ENCODE data around the gene ETV6. TPM values are rescaled to one million over a fixed set of nuclear protein-coding genes. Genes with fewer than 3 reads are reported as not detected.

The ETV6 gene
- total and polyA plus RNA-seq, 3 donors from 2014 or later: 7.8 to 20.9 (median 16.3) TPM

DNA sequence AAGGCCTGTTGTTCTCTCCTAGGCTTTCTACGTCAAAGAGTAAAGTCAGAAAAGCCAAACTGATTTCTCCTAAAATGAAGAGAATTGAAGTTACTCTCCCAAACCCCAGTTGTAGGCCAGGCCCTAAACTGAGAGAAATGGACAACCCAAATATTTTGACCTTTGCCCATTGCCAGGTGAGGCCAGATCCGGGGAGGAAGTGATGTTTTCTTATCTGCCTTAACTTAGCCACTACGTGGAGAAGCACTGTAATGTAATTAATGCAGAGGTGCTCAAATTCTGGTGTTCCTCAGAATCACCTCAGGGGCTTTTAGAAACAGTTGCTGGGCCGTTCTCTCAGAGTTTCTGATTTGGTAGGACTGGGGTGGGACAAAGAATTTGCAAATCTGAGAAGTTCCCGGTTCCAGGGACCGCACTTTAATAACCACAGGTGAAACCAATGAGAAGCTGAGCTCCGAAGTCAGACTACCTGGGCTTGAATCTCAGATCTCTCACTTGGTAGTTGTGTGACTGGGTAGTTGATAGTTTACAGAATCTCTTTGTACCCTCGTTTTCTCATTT, 73.2 kb downstream of the ETV6 start:
- Histone ChIP-seq H3K4me1 (peaks cover 14% of the 10 kb centered on the region), H3K4me3 (no peak overlapping the region), H3K27me3 (no peaks in the 10 kb centered on the region), H3K36me3 (ENCODE audit: low read depth, missing control alignments) (no peaks in the 10 kb centered on the region), H3K9me3 (no peaks in the 10 kb centered on the region), H3K27ac (no peak overlapping the region)
- WGBS, 2 donors: 76 to 80% methylated on average over 8 of the region's 8 CpGs
- DNase-seq: no peak
- intact Hi-C loops (cut with DNase I; ENCODE audit: low total_unique reads): no loop called here
- TF ChIP-seq, protein P1, sequence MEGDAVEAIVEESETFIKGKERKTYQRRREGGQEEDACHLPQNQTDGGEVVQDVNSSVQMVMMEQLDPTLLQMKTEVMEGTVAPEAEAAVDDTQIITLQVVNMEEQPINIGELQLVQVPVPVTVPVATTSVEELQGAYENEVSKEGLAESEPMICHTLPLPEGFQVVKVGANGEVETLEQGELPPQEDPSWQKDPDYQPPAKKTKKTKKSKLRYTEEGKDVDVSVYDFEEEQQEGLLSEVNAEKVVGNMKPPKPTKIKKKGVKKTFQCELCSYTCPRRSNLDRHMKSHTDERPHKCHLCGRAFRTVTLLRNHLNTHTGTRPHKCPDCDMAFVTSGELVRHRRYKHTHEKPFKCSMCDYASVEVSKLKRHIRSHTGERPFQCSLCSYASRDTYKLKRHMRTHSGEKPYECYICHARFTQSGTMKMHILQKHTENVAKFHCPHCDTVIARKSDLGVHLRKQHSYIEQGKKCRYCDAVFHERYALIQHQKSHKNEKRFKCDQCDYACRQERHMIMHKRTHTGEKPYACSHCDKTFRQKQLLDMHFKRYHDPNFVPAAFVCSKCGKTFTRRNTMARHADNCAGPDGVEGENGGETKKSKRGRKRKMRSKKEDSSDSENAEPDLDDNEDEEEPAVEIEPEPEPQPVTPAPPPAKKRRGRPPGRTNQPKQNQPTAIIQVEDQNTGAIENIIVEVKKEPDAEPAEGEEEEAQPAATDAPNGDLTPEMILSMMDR (IDR thresholded peaks at IDR 0.05): no peak
- no peak for TF ChIP-seq POLR2A (IDR thresholded peaks at IDR 0.05)

DNA sequence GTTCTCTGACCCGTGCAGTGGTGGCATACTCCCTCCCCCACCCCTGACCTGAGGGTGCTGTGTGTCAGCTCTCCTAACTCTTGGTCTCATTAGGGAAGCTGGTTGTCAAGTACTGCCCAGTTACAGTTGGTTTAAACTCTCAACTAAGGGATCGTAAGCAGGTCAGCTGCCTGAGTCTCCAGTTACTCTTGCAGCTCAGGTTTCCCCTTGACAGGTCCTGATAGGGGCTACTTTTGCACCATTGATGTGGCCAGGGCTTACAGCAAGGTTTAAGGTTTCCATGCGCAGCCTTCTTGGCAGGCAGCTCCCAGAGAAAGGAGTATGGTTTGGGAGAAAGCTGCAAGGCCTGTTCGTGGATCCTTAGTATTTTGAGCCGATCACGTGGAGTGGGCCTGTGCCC, 74.5 kb downstream of the ETV6 start:
- Histone ChIP-seq H3K36me3 (ENCODE audit: low read depth, missing control alignments) (no peaks in the 10 kb centered on the region), H3K4me1 (peaks cover 14% of the 10 kb centered on the region), H3K9me3 (no peaks in the 10 kb centered on the region), H3K27ac (no peak overlapping the region), H3K27me3 (no peaks in the 10 kb centered on the region), H3K4me3 (no peak overlapping the region)
- no peak for DNase-seq
- WGBS, 2 donors: 83 to 87% methylated on average over 6 of the region's 6 CpGs
- intact Hi-C loops (cut with DNase I; ENCODE audit: low total_unique reads): no loop called here
- TF ChIP-seq POLR2A (IDR thresholded peaks at IDR 0.05): no peak
- TF ChIP-seq, protein P1 (IDR thresholded peaks at IDR 0.05): no peak

DNA sequence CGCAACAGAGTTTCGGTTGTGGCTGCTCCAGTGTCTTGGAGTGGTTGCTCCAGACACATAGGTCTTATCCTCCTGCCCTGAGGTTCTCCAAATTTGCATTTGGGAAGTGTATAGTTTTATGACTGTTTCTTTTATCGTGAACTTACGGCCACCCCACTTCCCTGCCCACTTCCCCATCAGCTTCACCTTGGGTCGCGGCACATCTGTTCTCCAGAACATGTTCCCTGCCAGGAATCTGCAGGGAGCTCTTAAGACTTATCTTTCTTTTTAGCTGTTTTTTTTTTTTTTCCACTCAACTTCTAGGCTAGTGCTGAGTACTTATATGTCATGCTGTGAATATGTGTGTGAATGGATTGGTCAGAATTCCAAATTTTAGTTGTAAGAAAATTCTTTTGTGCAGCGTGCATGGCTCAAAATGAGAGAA, 75.4 kb downstream of the ETV6 start:
- no peak overlapping the region for H3K4me3 ChIP-seq
- WGBS, 2 donors: 35 to 38% methylated on average over 7 of the region's 7 CpGs
- peak; percentile 33 for DNase-seq
- no peak overlapping the region for H3K27ac ChIP-seq
- H3K4me1 ChIP-seq: peaks cover 14% of the 10 kb centered on the region
- H3K9me3 ChIP-seq: no peaks in the 10 kb centered on the region
- H3K36me3 ChIP-seq (ENCODE audit: low read depth, missing control alignments): no peaks in the 10 kb centered on the region
- intact Hi-C loops (cut with DNase I; ENCODE audit: low total_unique reads): no loop called here
- TF ChIP-seq, protein P1 (IDR thresholded peaks at IDR 0.05): no peak
- no peak for TF ChIP-seq POLR2A (IDR thresholded peaks at IDR 0.05)
- no peaks in the 10 kb centered on the region for H3K27me3 ChIP-seq

DNA sequence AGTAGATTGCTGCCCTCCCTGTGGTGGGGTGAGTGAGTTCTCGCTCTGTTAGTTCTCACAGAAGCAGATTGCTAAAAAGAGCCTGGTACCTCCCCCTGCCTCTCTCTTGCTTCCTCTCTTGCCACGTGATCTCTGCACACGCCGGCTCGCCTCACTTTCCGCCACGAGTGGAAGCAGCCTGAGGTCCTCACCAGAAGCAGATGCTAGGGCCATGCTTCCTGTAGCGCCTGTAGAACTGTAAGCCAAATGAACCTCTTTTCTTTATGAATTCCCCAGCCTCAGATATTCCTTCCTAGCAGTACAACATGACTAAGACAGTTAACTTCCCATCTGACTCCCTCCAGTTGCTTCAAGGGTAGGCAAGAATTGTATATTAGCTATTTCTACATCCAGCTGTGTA, 76.2 kb downstream of the ETV6 start:
- intact Hi-C loops (cut with DNase I; ENCODE audit: low total_unique reads): no loop called here
- H3K4me1 ChIP-seq: peaks cover 14% of the 10 kb centered on the region
- no peaks in the 10 kb centered on the region for H3K9me3 ChIP-seq
- 89 to 100% methylated on average over 8 of the region's 8 CpGs for WGBS, 2 donors
- H3K36me3 ChIP-seq (ENCODE audit: low read depth, missing control alignments): no peaks in the 10 kb centered on the region
- H3K27ac ChIP-seq: no peak overlapping the region
- TF ChIP-seq, protein P1 (IDR thresholded peaks at IDR 0.05): no peak
- TF ChIP-seq POLR2A (IDR thresholded peaks at IDR 0.05): no peak
- H3K4me3 ChIP-seq: no peak overlapping the region
- no peaks in the 10 kb centered on the region for H3K27me3 ChIP-seq
- DNase-seq: no peak

DNA sequence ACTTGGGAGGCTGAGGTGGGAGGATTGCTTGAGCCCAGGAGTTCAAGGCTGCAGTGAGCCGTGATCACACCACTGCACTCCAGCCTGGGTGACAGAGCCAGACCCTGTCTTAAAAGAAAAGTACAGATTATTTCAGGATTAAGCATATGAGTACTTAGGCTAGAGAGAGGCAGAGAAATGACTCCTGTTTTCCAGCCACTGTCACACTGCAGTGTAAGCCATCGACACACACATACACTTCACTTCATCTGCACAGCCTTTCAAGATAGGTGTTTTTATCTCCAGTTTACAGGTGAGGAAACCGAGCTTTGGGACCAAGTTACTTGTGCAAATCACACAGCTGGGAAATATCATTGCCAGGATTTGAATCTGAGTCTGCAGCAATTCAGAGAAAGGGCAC, 77.2 kb downstream of the ETV6 start:
- 78 to 90% methylated on average over 3 of the region's 3 CpGs for WGBS, 2 donors
- Histone ChIP-seq H3K27ac (no peak overlapping the region), H3K9me3 (no peaks in the 10 kb centered on the region), H3K27me3 (no peaks in the 10 kb centered on the region), H3K4me1 (peaks cover 14% of the 10 kb centered on the region), H3K4me3 (no peak overlapping the region), H3K36me3 (ENCODE audit: low read depth, missing control alignments) (no peaks in the 10 kb centered on the region)
- TF ChIP-seq POLR2A (IDR thresholded peaks at IDR 0.05): no peak
- TF ChIP-seq, protein P1 (IDR thresholded peaks at IDR 0.05): no peak
- DNase-seq: no peak
- intact Hi-C loops (cut with DNase I; ENCODE audit: low total_unique reads): no loop called here

All from testis (tissue), 3 donors.